ENCODE data around the gene D2HGDH. TPM values are rescaled to one million over a fixed set of nuclear protein-coding genes. Genes with fewer than 3 reads are reported as not detected.
"Not testable (repeated sequence)": the region's sequence is repeated elsewhere in the genome, so short reads cannot be mapped to it uniquely, and the experiment has no call there.

D2HGDH gene
- total RNA-seq, 4 donors from 2014 or later: 24.7 to 58.8 (median 43.9) TPM

GRCh38 chr2:241814393-241814642 is 79.9 kb downstream of the D2HGDH start:
- Histone ChIP-seq H3K4me1 (peaks cover 0 to 9% (median 0%) of the 10 kb centered on the region in 4 donors), H3K36me3 (no peaks in the 10 kb centered on the region), H3K27ac (no peak overlapping the region), H3K4me3 (no peak overlapping the region), H3K27me3 (peaks cover 0 to 29% of the 10 kb centered on the region in 2 donors), H3K9me3 (no peaks in the 10 kb centered on the region)
- 80 to 82% methylated on average over 5 to 16 of the region's 17 CpGs for WGBS, 2 donors
- TF ChIP-seq EP300 (IDR thresholded peaks at IDR 0.05) (no peak), CTCF (IDR thresholded peaks at IDR 0.05) (no peak), POLR2A (IDR thresholded peaks at IDR 0.05) (no peak)
- no peak for DNase-seq (ENCODE audit: low spot score in 2 of 2)

GRCh38 chr2:241814643-241815476 is 80.4 kb downstream of the D2HGDH start:
- Histone ChIP-seq H3K36me3 (no peaks in the 10 kb centered on the region), H3K27ac (no peak overlapping the region), H3K9me3 (no peaks in the 10 kb centered on the region), H3K4me1 (peaks cover 0 to 9% (median 0%) of the 10 kb centered on the region in 4 donors), H3K4me3 (no peak overlapping the region), H3K27me3 (peaks cover 0 to 29% of the 10 kb centered on the region in 2 donors)
- TF ChIP-seq CTCF (IDR thresholded peaks at IDR 0.05) (no peak), EP300 (IDR thresholded peaks at IDR 0.05) (no peak), POLR2A (IDR thresholded peaks at IDR 0.05) (no peak)
- WGBS, 2 donors: 80 to 85% methylated on average over 34 to 36 of the region's 52 CpGs
- peak in 1 of 2 donors; percentile 9 for DNase-seq (ENCODE audit: low spot score in 2 of 2)

- WGBS, 2 donors: 82% methylated on average over 40 to 48 of the region's 48 CpGs
- DNase-seq (ENCODE audit: low spot score in 2 of 2): peak in 1 of 2 donors; percentile 9
- Histone ChIP-seq H3K27ac (no peak overlapping the region), H3K9me3 (no peaks in the 10 kb centered on the region), H3K36me3 (no peaks in the 10 kb centered on the region), H3K27me3 (peaks cover 0 to 33% of the 10 kb centered on the region in 2 donors), H3K4me1 (peaks cover 0 to 4% (median 0%) of the 10 kb centered on the region in 4 donors), H3K4me3 (no peak overlapping the region)
- TF ChIP-seq CTCF (IDR thresholded peaks at IDR 0.05) (no peak), POLR2A (IDR thresholded peaks at IDR 0.05) (no peak), EP300 (IDR thresholded peaks at IDR 0.05) (no peak)
Observed at GRCh38 chr2:241815477-241816430, 81.3 kb downstream of the D2HGDH start.

- DNase-seq (ENCODE audit: low spot score in 2 of 2): peak in 1 of 2 donors; percentile 10
- no peak overlapping the region for H3K4me3 ChIP-seq
- H3K27ac ChIP-seq: no peak overlapping the region
- peaks cover 0 to 38% of the 10 kb centered on the region in 2 donors for H3K27me3 ChIP-seq
- no peaks in the 10 kb centered on the region for H3K36me3 ChIP-seq
- H3K9me3 ChIP-seq: no peaks in the 10 kb centered on the region
- TF ChIP-seq POLR2A (IDR thresholded peaks at IDR 0.05) (no peak), EP300 (IDR thresholded peaks at IDR 0.05) (no peak)
- WGBS, 2 donors: 54 to 71% methylated on average over 19 to 28 of the region's 33 CpGs
- no peaks in the 10 kb centered on the region for H3K4me1 ChIP-seq
Observed at GRCh38 chr2:241816431-241817121, 82.1 kb downstream of the D2HGDH start.

GRCh38 chr2:241817126-241817820 is 82.8 kb downstream of the D2HGDH start:
- H3K4me1 ChIP-seq: no peaks in the 10 kb centered on the region
- no peaks in the 10 kb centered on the region for H3K9me3 ChIP-seq
- 51 to 55% methylated on average over 15 to 16 of the region's 16 CpGs for WGBS, 2 donors
- no peaks in the 10 kb centered on the region for H3K36me3 ChIP-seq
- H3K4me3 ChIP-seq: no peak overlapping the region
- peak overlapping the region in 1 of 4 donors; percentile 2 for H3K27ac ChIP-seq
- peaks cover 0 to 38% of the 10 kb centered on the region in 2 donors for H3K27me3 ChIP-seq
- TF ChIP-seq POLR2A (IDR thresholded peaks at IDR 0.05) (no peak), EP300 (IDR thresholded peaks at IDR 0.05) (no peak), CTCF (IDR thresholded peaks at IDR 0.05) (no peak)
- peak in 1 of 2 donors; percentile 2 for DNase-seq (ENCODE audit: low spot score in 2 of 2)

GRCh38 chr2:241817821-241818215 is 83.4 kb downstream of the D2HGDH start:
- peaks cover 0 to 38% of the 10 kb centered on the region in 2 donors for H3K27me3 ChIP-seq
- not testable (repeated sequence) for H3K4me3 ChIP-seq; H3K27ac ChIP-seq; DNase-seq (ENCODE audit: low spot score in 2 of 2); H3K4me1 ChIP-seq; H3K9me3 ChIP-seq; H3K36me3 ChIP-seq
- 81 to 83% methylated on average over 10 of the region's 10 CpGs for WGBS, 2 donors
